H9 (cell line): ENCODE data around the gene GTF2A2. TPM values are rescaled to one million over a fixed set of nuclear protein-coding genes. Genes with fewer than 3 reads are reported as not detected.

Source experiments
- DNase-seq: peaks from one replicate; pipeline ENCODE4 v3.0.0-alpha.2; 2017
- H2AFZ ChIP-seq: one replicate; pipeline ENCODE4 v1.6.1; 2013; ENCODE audit warnings: mild to moderate bottlenecking, low read length, control low read depth, moderate library complexity
- H2AK5ac ChIP-seq: 2 replicates; pipeline ENCODE4 v1.6.1; 2013; ENCODE audit warnings: low read length, control low read depth, mixed read lengths; ENCODE audit not compliant: insufficient read length
- H2BK120ac ChIP-seq: one replicate; pipeline ENCODE4 v1.6.1; 2013; ENCODE audit warnings: low read depth, mild to moderate bottlenecking, low read length, control low read depth, inconsistent platforms; ENCODE audit not compliant: poor library complexity, severe bottlenecking
- H2BK12ac ChIP-seq: 2 replicates; pipeline ENCODE4 v1.6.1; 2013; ENCODE audit warnings: low read length, control low read depth, mixed read lengths, low read depth; ENCODE audit not compliant: insufficient read length
- H2BK15ac ChIP-seq: 2 replicates; pipeline ENCODE4 v1.6.1; 2013; ENCODE audit warnings: low read depth, low read length, control low read depth
- H2BK20ac ChIP-seq: one replicate; pipeline ENCODE4 v1.6.1; 2013; ENCODE audit warnings: low read depth, mild to moderate bottlenecking, low read length, control low read depth, inconsistent platforms; ENCODE audit not compliant: poor library complexity, severe bottlenecking
- H2BK5ac ChIP-seq: 2 replicates; pipeline ENCODE4 v1.6.1; 2013; ENCODE audit warnings: low read length, control low read depth, mixed read lengths; ENCODE audit not compliant: insufficient read length
- H3K14ac ChIP-seq: 2 replicates; pipeline ENCODE4 v1.6.1; 2013; ENCODE audit warnings: low read length, control low read depth; ENCODE audit not compliant: insufficient read depth
- H3K18ac ChIP-seq: 2 replicates; pipeline ENCODE4 v1.6.1; 2013; ENCODE audit warnings: low read depth, mild to moderate bottlenecking, mixed read lengths, low read length, control low read depth; ENCODE audit not compliant: insufficient read length
- H3K23ac ChIP-seq: 2 replicates; pipeline ENCODE4 v1.6.1; 2013; ENCODE audit warnings: low read length, control low read depth, mixed read lengths, low read depth; ENCODE audit not compliant: insufficient read length
- H3K23me2 ChIP-seq: 2 replicates; pipeline ENCODE4 v1.6.1; 2013; ENCODE audit warnings: low read depth, mild to moderate bottlenecking, mixed read lengths, low read length, control low read depth; ENCODE audit not compliant: insufficient read length, poor library complexity, severe bottlenecking
- H3K27ac ChIP-seq: 2 replicates; pipeline ENCODE4 v1.5.1; 2013; ENCODE audit warnings: low read length, control low read depth, mixed read lengths, low read depth; ENCODE audit not compliant: insufficient read length
- H3K27me3 ChIP-seq: 2 replicates; pipeline ENCODE4 v1.6.1; 2013; ENCODE audit warnings: low read length, control low read depth, inconsistent platforms; ENCODE audit not compliant: insufficient read depth
- H3K4ac ChIP-seq: 2 replicates; pipeline ENCODE4 v1.6.1; 2013; ENCODE audit warnings: low read depth, mild to moderate bottlenecking, control low read depth, inconsistent platforms, low read length, moderate library complexity
- H3K4me1 ChIP-seq: 2 replicates; pipeline ENCODE4 v1.6.1; 2013; ENCODE audit warnings: low read length, control low read depth, inconsistent platforms; ENCODE audit not compliant: insufficient read depth
- H3K4me2 ChIP-seq: 2 replicates; pipeline ENCODE4 v1.6.1; 2013; ENCODE audit warnings: low read length, control low read depth, mixed read lengths; ENCODE audit not compliant: insufficient read length, insufficient read depth
- H3K56ac ChIP-seq: 2 replicates; pipeline ENCODE4 v1.6.1; 2013; ENCODE audit warnings: low read depth, mild to moderate bottlenecking, mixed read lengths, low read length, control low read depth; ENCODE audit not compliant: insufficient read length
- H3K79me1 ChIP-seq: 2 replicates; pipeline ENCODE4 v1.6.1; 2013; ENCODE audit warnings: low read depth, mild to moderate bottlenecking, moderate library complexity, low read length, control low read depth, inconsistent platforms; ENCODE audit not compliant: insufficient read depth, poor library complexity, severe bottlenecking
- H3K79me2 ChIP-seq: 2 replicates; pipeline ENCODE4 v1.6.1; 2013; ENCODE audit warnings: low read length, control low read depth, inconsistent platforms; ENCODE audit not compliant: insufficient read depth
- H3K9ac ChIP-seq: 2 replicates; pipeline ENCODE4 v1.6.1; 2013; ENCODE audit warnings: low read length, control low read depth, mixed read lengths; ENCODE audit not compliant: insufficient read length; ENCODE audit errors: extremely low read depth
- H3K9me3 ChIP-seq: one replicate; pipeline ENCODE4 v1.6.1; 2013; ENCODE audit warnings: low read depth, low read length, inconsistent platforms; ENCODE audit not compliant: control insufficient read depth
- H3T11ph ChIP-seq: one replicate; pipeline ENCODE4 v1.6.1; 2013; ENCODE audit warnings: mild to moderate bottlenecking, low read length, control low read depth, inconsistent platforms
- H4K20me1 ChIP-seq: one replicate; pipeline ENCODE4 v1.6.1; 2013; ENCODE audit not compliant: control insufficient read depth, insufficient read length, insufficient read depth
- H4K5ac ChIP-seq: 2 replicates; pipeline ENCODE4 v1.6.1; 2013; ENCODE audit warnings: low read depth, mild to moderate bottlenecking, mixed read lengths, low read length, control low read depth; ENCODE audit not compliant: insufficient read length
- H4K8ac ChIP-seq: replicated peaks from 2 replicates; pipeline ENCODE4 v1.6.1; 2013; ENCODE audit warnings: low read length, control low read depth, mixed read lengths, low read depth; ENCODE audit not compliant: insufficient read length
- H4K91ac ChIP-seq: 2 replicates; pipeline ENCODE4 v1.6.1; 2013; ENCODE audit warnings: low read depth, mild to moderate bottlenecking, moderate library complexity, mixed read lengths, low read length, control low read depth; ENCODE audit not compliant: insufficient read length
- H3K27ac Mint-ChIP-seq, 3 experiments: 2 replicates in 2 of 3; 3 replicates in 1 of 3; pipeline ENCODE4 v1.8.0; 2020 to 2021; ENCODE audit warnings: mixed read lengths in 3 of 3, mild to moderate bottlenecking in 1 of 3, moderate library complexity in 1 of 3
- H3K27me3 Mint-ChIP-seq: 2 replicates; pipeline ENCODE4 v1.8.0; 2021; ENCODE audit warnings: low read depth, mild to moderate bottlenecking, moderate library complexity, mixed read lengths
- H3K36me3 Mint-ChIP-seq, 3 experiments: 2 replicates in 2 of 3; 3 replicates in 1 of 3; pipeline ENCODE4 v1.8.0; 2020 to 2021; ENCODE audit warnings: low read depth in 3 of 3, mixed read lengths in 3 of 3; ENCODE audit not compliant: insufficient read depth in 1 of 3
- H3K4me1 Mint-ChIP-seq, 2 experiments: 2 replicates each; pipeline ENCODE4 v1.8.0; 2020; ENCODE audit warnings: mixed read lengths in 2 of 2
- H3K4me3 Mint-ChIP-seq, 2 experiments: 2 replicates in 1 of 2; 3 replicates in 1 of 2; pipeline ENCODE4 v1.8.0; 2020 to 2021; ENCODE audit warnings: mild to moderate bottlenecking in 2 of 2, mixed read lengths in 2 of 2, moderate library complexity in 1 of 2
- H3K9me3 Mint-ChIP-seq, 2 experiments: 2 replicates in 1 of 2; 3 replicates in 1 of 2; pipeline ENCODE4 v1.8.0; 2020; ENCODE audit warnings: mild to moderate bottlenecking in 2 of 2, mixed read lengths in 2 of 2, moderate library complexity in 1 of 2
- CTCF ChIP-seq: fragments of 200-600 bp; sonication (generic); conservative IDR thresholded peaks from 3 replicates; pipeline ENCODE4 v1.8.0; 2021; ENCODE audit warnings: antibody characterized with exemption, mild to moderate bottlenecking
- WGBS: extraction: QIAGEN DNeasy Blood & Tissue Kit; methylation state at CpG from one replicate; pipeline ENCODE4 v1.1.7; 2013; ENCODE audit warnings: missing lambda C conversion rate, low lambda C conversion rate, mixed read lengths; ENCODE audit not compliant: insufficient read length; ENCODE audit errors: extremely low coverage; 5-methylcytosine and 5-hydroxymethylcytosine counted together
- total RNA-seq: library from RNA; stranded (reverse); gene quantifications from 2 replicates; pipeline ENCODE4 v1.2.1, GENCODE V29; 2021

GTF2A2 gene
- total RNA-seq, 1 experiment from 2014 or later, result 144 TPM

DNA sequence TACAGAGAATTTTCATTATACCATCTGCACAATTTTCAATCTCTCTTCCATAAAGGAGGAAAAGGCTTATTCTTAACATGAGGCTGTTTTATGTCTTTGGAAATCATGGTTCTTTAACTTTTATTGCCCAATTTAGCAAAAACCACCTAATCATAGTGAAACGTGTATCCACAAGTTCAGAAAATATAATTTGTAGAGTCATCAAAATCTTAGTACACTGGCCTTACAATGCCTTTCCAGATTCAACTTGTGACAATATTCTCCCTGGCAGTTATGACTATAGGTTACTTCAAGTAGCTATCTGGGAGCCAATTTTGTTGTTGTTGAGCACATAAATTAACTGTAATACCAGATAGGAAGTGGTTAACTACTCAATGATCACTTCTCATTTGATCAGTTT lies 20.9 kb upstream of the GTF2A2 start:
- H4K20me1 ChIP-seq, result no peaks in the 10 kb centered on the region

More for the DNA sequence above, 20.9 kb upstream of the GTF2A2 start:
- Histone ChIP-seq H2BK15ac (no peak overlapping the region), H3K23me2 (no peaks in the 10 kb centered on the region), H3K4me2 (no peak overlapping the region), H3K18ac (no peak overlapping the region), H2BK5ac (no peak overlapping the region), H2AFZ (no peak overlapping the region), H2BK12ac (no peak overlapping the region), H4K5ac (no peak overlapping the region), H4K91ac (no peak overlapping the region), H3K79me1 (peaks cover 4% of the 10 kb centered on the region), H3K4ac (no peak overlapping the region), H3T11ph (no peak overlapping the region), H2AK5ac (no peak overlapping the region), H3K56ac (no peak overlapping the region), H3K9me3 (no peaks in the 10 kb centered on the region), H3K27ac (no peak overlapping the region), H3K4me1 (no peaks in the 10 kb centered on the region), H4K8ac (no peak overlapping the region), H3K14ac (no peak overlapping the region), H3K27me3 (no peaks in the 10 kb centered on the region), H3K23ac (no peak overlapping the region), H2BK20ac (no peak overlapping the region), H3K79me2 (no peaks in the 10 kb centered on the region), H2BK120ac (no peak overlapping the region), H3K9ac (no peak overlapping the region)
- H3K4me1 Mint-ChIP-seq, result no peaks in the 10 kb centered on the region
- H3K9me3 Mint-ChIP-seq, result no peaks in the 10 kb centered on the region
- WGBS, result no CpG with 5 or more reads among the region's 1 CpG
- H3K27ac Mint-ChIP-seq, result no peak overlapping the region
- H3K4me3 Mint-ChIP-seq, result no peak overlapping the region
- no peaks in the 10 kb centered on the region for H3K27me3 Mint-ChIP-seq
- no peak for TF ChIP-seq CTCF
- peaks cover 29 to 78% (median 54%) of the 10 kb centered on the region in 3 experiments for H3K36me3 Mint-ChIP-seq
- no peak for DNase-seq
